Amygdala (tissue), 56 donors: Measurements from ENCODE around the gene SIKE1.
"Not testable (repeated sequence)": the region's sequence is repeated elsewhere in the genome, so short reads cannot be mapped to it uniquely, and the experiment has no call there.

Experiments
- DNase-seq, 56 donors: peaks; one replicate each; lab custom pipeline; 2025; lab: John Stamatoyannopoulos, UW

SIKE1 gene

GRCh38 chr1:114780344-114781226 lies at the start of gene SIKE1:
Gene SIKE1 (minus strand): TSS chr1:114780685. CDS start chr1:114780607, 78 bp downstream.
- DNase-seq, result peak; percentile 35 to 95 (median 84)

GRCh38 chr1:114830075-114830474 lies 49.6 kb upstream of the SIKE1 start:
- DNase-seq, result not testable (repeated sequence)

GRCh38 chr1:114828251-114828650 lies 47.8 kb upstream of the SIKE1 start:
- DNase-seq, result no peak

GRCh38 chr1:114821978-114822377 lies 41.5 kb upstream of the SIKE1 start:
- DNase-seq, result no peak

- DNase-seq, result no peak
These were observed 39.9 kb upstream of the SIKE1 start for GRCh38 chr1:114820392-114820791.

GRCh38 chr1:114819869-114820268 lies 39.4 kb upstream of the SIKE1 start:
- DNase-seq, result no peak

GRCh38 chr1:114804449-114804848 lies 24.0 kb upstream of the SIKE1 start:
- not testable (repeated sequence) for DNase-seq

- DNase-seq, result no peak
These were observed 22.5 kb upstream of the SIKE1 start for GRCh38 chr1:114803001-114803400.

GRCh38 chr1:114794038-114794437 lies 13.6 kb upstream of the SIKE1 start:
- no peak for DNase-seq

GRCh38 chr1:114790581-114790980 lies 10.1 kb upstream of the SIKE1 start:
- DNase-seq, result not testable (repeated sequence)

GRCh38 chr1:114786440-114786839 lies 6.0 kb upstream of the SIKE1 start:
- DNase-seq, result not testable (repeated sequence)

GRCh38 chr1:114782476-114782875 lies 2.0 kb upstream of the SIKE1 start:
- DNase-seq, result no peak

- no peak for DNase-seq
These were observed 763 bp downstream of the SIKE1 start for GRCh38 chr1:114779722-114780121.

- DNase-seq, result not testable (repeated sequence)
These were observed 3.8 kb downstream of the SIKE1 start for GRCh38 chr1:114776726-114777125.

- DNase-seq, result no peak
These were observed 8.5 kb downstream of the SIKE1 start for GRCh38 chr1:114771992-114772391.

GRCh38 chr1:114770989-114771388 lies 9.5 kb downstream of the SIKE1 start:
- DNase-seq, result no peak

- no peak for DNase-seq
These were observed 15.8 kb downstream of the SIKE1 start for GRCh38 chr1:114764689-114765088.

GRCh38 chr1:114758256-114758832 lies 22.1 kb downstream of the SIKE1 start:
- no peak for DNase-seq

GRCh38 chr1:114757455-114758255 lies 22.8 kb downstream of the SIKE1 start, which contains the start of gene CSDE1:
Gene CSDE1 (minus strand): TSS chr1:114757984. CDS start chr1:114739890, 18,094 bp downstream.
- peak; percentile 41 to 97 (median 91) for DNase-seq

GRCh38 chr1:114756949-114757454 lies 23.5 kb downstream of the SIKE1 start:
- DNase-seq, result peak in 5 of 56 donors; percentile 14 to 55 (median 19)
